GM12872 (cell line): ENCODE measurements around the gene GPR107.

Experiments used
- TF ChIP-seq, protein P1 (sequence below): IDR thresholded peaks from 3 replicates; pipeline ENCODE4 v1.5.1; 2011; ENCODE audit warnings: low read depth, mild to moderate bottlenecking, low read length, moderate library complexity; ENCODE audit not compliant: insufficient read depth

Gene GPR107

DNA sequence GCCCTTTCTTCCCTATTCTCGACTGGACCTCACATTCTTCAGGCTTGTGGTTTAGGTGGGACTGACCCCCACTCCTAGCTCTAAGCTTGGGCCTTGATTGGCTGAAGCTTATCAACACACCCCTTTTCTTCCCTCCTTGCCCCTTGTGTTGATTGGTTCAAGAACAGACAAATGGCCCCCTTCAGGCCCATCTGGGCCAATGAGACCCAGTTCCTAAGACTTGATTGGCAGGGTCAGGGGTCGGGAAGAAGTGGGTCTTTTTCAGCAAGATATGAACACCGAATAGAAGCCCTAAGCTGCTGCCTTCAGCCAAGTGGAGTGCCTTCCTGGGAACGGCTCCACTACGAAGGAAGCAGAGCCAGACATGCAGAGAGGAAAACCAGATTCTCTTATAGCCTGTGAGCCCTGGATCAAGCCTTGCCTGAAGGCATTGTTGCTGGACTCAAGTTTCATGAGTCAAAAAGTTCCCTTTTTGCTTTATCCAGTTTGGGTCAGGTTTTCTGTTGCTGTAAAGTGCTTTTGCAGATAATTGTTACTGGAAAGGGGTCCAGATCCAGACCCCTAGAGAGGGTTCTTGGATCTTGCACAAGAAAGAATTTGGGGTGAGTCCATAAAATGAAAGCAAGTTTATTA is 96.1 kb downstream of the GPR107 start:
- TF ChIP-seq, protein P1, sequence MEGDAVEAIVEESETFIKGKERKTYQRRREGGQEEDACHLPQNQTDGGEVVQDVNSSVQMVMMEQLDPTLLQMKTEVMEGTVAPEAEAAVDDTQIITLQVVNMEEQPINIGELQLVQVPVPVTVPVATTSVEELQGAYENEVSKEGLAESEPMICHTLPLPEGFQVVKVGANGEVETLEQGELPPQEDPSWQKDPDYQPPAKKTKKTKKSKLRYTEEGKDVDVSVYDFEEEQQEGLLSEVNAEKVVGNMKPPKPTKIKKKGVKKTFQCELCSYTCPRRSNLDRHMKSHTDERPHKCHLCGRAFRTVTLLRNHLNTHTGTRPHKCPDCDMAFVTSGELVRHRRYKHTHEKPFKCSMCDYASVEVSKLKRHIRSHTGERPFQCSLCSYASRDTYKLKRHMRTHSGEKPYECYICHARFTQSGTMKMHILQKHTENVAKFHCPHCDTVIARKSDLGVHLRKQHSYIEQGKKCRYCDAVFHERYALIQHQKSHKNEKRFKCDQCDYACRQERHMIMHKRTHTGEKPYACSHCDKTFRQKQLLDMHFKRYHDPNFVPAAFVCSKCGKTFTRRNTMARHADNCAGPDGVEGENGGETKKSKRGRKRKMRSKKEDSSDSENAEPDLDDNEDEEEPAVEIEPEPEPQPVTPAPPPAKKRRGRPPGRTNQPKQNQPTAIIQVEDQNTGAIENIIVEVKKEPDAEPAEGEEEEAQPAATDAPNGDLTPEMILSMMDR = no peak

GRCh38 chr9:130150779-130151382 is 97.2 kb downstream of the GPR107 start:
- TF ChIP-seq, protein P1 = no peak

- TF ChIP-seq, protein P1 = no peak
Measured at GRCh38 chr9:130154816-130155215, 101.1 kb downstream of the GPR107 start.

GRCh38 chr9:130155647-130156046 is 101.9 kb downstream of the GPR107 start:
- TF ChIP-seq, protein P1 = no peak

DNA sequence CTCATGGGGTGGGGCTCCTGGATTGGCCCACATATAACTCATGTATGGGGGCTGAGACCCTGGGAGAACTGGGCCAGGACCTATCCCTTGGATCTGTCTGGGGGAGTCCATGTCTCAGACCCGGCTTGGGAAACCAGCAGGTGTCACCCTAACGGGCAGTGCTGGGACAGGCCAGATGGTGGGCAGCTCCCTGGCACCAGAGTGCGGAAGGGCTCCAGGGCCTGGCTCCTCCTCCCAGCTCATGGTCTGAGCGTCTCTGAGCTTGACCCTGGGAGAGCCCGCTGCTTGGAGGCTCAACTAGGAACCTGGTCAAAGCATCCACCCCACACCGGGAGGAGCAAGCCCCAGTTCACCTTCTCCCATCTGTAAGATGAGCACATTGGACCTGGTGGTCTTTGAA is 103.0 kb downstream of the GPR107 start:
- TF ChIP-seq, protein P1 = no peak

DNA sequence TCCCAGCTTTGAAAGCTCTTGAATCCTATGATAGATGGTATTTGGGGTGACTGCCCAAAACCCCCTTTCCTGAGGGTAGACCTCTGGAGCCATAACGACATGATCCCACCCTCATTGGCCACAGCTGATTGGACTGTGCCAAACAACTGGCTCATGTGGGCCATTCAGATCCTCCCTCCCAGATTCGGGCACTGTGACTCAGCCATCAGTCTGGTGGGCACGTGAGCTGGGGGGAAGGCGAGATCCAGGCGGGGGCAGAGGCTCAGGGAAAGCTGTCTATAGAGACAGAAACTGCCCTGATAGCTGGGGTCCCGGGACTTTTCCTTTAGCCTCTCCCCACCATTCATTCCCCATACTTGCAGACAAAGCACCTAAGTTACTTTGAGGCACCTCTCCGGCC is 103.4 kb downstream of the GPR107 start:
- TF ChIP-seq, protein P1 = no peak

- TF ChIP-seq, protein P1 = no peak
Measured at GRCh38 chr9:130158001-130158400, 104.3 kb downstream of the GPR107 start.

DNA sequence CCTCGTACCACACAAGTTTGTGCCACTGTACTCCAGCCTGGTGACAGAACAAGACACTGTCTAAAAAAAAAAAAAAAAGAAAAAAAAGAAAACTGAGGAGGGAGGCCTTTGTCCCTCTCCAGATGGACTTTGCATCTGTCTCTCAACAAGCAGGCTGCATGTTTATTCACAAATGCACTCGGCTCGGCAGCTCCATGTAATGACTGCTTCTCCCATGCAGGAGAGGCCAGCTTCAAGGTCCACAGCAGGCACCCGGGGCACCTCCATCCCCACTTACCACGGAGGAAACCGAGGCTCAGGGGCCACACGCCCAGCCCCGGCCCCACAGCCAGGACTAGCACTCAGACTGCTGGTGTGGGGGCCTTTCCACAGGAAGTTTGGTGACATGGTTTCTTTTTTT is 105.4 kb downstream of the GPR107 start:
- TF ChIP-seq, protein P1 = no peak
